Measurements from ENCODE around the gene GSC. TPM values are rescaled to one million over a fixed set of nuclear protein-coding genes. Genes with fewer than 3 reads are reported as not detected.

Gene GSC
- total RNA-seq, 1 donor from 2014 or later = not detected

DNA sequence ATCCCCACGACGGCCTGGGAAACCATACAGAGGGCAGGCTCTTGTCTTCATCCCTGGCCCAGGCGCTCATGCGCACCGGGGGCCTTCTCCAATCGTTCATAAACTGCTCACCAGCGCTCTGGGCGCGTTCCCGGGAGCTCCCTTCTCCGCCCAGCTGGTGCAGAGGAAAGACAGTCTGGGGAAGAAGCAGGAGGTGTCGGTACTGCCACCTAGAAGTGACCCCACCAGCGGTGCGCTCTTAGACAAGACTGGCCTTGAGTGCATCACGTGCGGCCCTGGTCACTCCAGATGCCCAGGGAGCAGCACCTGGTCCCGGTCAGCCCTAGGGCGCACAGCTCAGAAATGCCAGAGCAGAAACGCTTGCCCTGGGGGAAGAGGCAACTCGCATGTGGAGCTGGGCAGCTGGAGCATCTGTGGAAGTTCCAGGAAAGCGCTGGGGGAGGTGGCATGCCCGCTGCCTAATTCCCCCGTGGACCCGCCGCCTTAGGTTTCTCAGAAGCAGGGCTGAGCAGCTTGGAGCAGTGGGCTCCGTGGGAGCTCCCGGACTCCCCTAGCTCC, 2.5 kb downstream of the GSC start:
- Mint-ChIP-seq H3K4me3 (no peak overlapping the region), H3K27me3 (peaks cover 68% of the 10 kb centered on the region), H3K27ac (no peak overlapping the region), H3K36me3 (ENCODE audit: low read depth) (no peaks in the 10 kb centered on the region), H3K9me3 (no peaks in the 10 kb centered on the region), H3K4me1 (peaks cover 19% of the 10 kb centered on the region)
- ATAC-seq (ENCODE audit: low read depth) = no peak
- TF ChIP-seq, protein P1, sequence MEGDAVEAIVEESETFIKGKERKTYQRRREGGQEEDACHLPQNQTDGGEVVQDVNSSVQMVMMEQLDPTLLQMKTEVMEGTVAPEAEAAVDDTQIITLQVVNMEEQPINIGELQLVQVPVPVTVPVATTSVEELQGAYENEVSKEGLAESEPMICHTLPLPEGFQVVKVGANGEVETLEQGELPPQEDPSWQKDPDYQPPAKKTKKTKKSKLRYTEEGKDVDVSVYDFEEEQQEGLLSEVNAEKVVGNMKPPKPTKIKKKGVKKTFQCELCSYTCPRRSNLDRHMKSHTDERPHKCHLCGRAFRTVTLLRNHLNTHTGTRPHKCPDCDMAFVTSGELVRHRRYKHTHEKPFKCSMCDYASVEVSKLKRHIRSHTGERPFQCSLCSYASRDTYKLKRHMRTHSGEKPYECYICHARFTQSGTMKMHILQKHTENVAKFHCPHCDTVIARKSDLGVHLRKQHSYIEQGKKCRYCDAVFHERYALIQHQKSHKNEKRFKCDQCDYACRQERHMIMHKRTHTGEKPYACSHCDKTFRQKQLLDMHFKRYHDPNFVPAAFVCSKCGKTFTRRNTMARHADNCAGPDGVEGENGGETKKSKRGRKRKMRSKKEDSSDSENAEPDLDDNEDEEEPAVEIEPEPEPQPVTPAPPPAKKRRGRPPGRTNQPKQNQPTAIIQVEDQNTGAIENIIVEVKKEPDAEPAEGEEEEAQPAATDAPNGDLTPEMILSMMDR (IDR thresholded peaks at IDR 0.05) = no peak
- CTCF ChIA-PET = no interaction called here
- DNase-seq = no peak
- intact Hi-C loops (cut with micrococcal nuclease) = no loop called here
- POLR2A ChIA-PET = no interaction called here

DNA sequence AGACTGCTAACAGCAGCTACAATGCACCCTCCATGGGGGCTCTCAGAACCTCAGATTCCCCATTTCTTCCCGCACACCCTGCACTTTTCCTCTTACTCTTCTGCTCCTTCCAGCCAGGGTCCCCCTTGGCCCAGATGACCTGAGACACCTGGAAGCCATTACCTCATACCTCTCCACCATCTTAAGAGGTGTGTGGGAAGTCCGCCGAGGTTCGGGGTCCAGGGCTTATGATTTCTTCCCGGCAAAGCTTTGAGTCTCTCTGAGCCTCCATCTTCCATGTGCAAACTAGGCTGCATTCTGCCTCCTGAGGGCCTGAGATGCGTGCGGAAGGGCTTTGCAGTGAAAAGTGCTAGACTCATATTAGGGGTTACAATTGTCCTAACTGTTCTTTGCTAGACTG, 5.3 kb downstream of the GSC start:
- intact Hi-C loops (cut with micrococcal nuclease) = no loop called here
- peaks cover 58% of the 10 kb centered on the region for H3K27me3 Mint-ChIP-seq
- ChIA-PET POLR2A (no interaction called here), CTCF (no interaction called here)
- peaks cover 13% of the 10 kb centered on the region for H3K4me1 Mint-ChIP-seq
- no peaks in the 10 kb centered on the region for H3K9me3 Mint-ChIP-seq
- no peak overlapping the region for H3K4me3 Mint-ChIP-seq
- TF ChIP-seq, protein P1 (IDR thresholded peaks at IDR 0.05) = no peak
- ATAC-seq (ENCODE audit: low read depth) (no peak), DNase-seq (no peak)
- H3K27ac Mint-ChIP-seq = no peak overlapping the region
- H3K36me3 Mint-ChIP-seq (ENCODE audit: low read depth) = no peaks in the 10 kb centered on the region

DNA sequence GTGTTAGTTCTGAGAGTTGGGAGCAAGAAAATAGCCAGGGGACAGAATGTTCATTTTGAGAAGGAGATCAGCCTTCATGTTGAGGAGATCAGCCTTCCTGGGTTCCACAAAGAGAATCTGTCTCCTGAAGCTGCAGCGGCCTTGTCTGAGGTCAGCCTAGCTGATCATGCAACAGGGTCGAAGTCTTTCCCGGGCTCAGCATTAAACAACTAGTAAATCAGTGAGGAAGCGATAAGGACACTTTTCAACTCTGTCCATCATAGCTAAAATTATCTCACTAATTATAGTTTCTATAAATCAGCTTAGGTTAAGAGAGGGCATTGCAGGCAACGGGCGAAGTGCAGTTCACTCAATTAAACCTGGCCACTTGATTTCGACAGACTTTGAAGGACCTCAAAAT, 7.5 kb downstream of the GSC start:
- CTCF ChIA-PET = no interaction called here
- no peak overlapping the region for H3K27ac Mint-ChIP-seq
- ATAC-seq (ENCODE audit: low read depth) (no peak), DNase-seq (no peak)
- POLR2A ChIA-PET = no interaction called here
- no peaks in the 10 kb centered on the region for H3K4me1 Mint-ChIP-seq
- TF ChIP-seq, protein P1 (IDR thresholded peaks at IDR 0.05) = no peak
- H3K4me3 Mint-ChIP-seq = no peak overlapping the region
- H3K27me3 Mint-ChIP-seq = peaks cover 56% of the 10 kb centered on the region
- H3K36me3 Mint-ChIP-seq (ENCODE audit: low read depth) = no peaks in the 10 kb centered on the region
- intact Hi-C loops (cut with micrococcal nuclease) = no loop called here
- no peaks in the 10 kb centered on the region for H3K9me3 Mint-ChIP-seq

DNA sequence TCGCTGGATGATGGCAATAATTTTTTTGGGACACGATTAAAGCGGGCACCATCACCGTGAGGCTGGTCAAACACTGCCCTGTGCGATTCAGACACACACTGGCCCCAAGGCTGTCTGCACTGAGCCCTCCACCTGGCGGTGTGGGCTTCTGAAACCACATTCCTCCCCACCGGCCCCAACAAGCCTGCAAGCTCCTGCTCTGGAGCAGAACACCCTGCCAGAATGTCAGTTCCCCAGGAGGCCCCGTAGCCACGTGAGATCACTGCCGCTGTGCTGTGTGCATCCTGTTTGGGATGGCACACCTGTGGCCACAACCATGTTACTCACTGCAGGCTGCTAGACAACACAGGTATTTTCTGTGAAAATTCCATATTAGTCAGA, 7.9 kb downstream of the GSC start:
- CTCF ChIA-PET = no interaction called here
- no peaks in the 10 kb centered on the region for H3K4me1 Mint-ChIP-seq
- DNase-seq = no peak
- no peaks in the 10 kb centered on the region for H3K36me3 Mint-ChIP-seq (ENCODE audit: low read depth)
- H3K4me3 Mint-ChIP-seq = no peak overlapping the region
- TF ChIP-seq, protein P1 (IDR thresholded peaks at IDR 0.05) = no peak
- H3K27ac Mint-ChIP-seq = no peak overlapping the region
- H3K27me3 Mint-ChIP-seq = peaks cover 54% of the 10 kb centered on the region
- intact Hi-C loops (cut with micrococcal nuclease) = no loop called here
- no peaks in the 10 kb centered on the region for H3K9me3 Mint-ChIP-seq
- ATAC-seq (ENCODE audit: low read depth) = no peak
- POLR2A ChIA-PET = no interaction called here

DNA sequence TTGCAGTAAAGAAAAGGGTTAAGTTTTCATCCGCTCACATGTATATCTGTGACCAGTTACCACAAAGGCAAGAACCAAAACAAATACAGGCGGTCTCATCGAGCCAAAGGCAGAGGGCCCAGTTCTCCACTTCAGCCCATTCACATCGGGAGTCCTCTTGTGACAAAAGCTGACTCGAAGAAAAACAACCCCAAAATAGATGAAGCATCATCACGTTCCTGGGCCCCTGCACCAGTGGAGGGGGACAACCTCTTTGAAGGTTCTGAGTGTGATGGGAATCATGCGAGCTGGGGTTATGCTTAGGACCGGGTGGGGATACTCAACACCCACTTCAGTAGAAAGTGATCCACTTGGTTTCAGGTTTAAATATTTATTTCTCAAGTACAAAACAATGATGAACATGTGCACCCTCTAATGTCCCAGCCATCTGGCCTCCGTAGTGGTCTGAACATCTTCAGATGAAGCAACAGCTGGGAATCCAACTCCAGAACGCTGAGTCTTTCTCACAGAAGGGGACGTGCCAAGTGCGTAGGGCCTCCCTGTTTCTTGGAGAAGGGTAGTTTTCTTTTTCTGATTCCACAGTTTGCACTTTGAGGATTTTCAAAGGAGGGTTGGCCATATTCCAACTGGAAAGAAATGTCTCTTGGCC, 8.4 kb downstream of the GSC start:
- ATAC-seq (ENCODE audit: low read depth) (no peak), DNase-seq (no peak)
- POLR2A ChIA-PET = no interaction called here
- TF ChIP-seq, protein P1 (IDR thresholded peaks at IDR 0.05) = no peak
- no peaks in the 10 kb centered on the region for H3K36me3 Mint-ChIP-seq (ENCODE audit: low read depth)
- intact Hi-C loops (cut with micrococcal nuclease) = no loop called here
- CTCF ChIA-PET = no interaction called here
- no peaks in the 10 kb centered on the region for H3K4me1 Mint-ChIP-seq
- no peaks in the 10 kb centered on the region for H3K9me3 Mint-ChIP-seq
- H3K27me3 Mint-ChIP-seq = peaks cover 52% of the 10 kb centered on the region
- no peak overlapping the region for H3K27ac Mint-ChIP-seq
- no peak overlapping the region for H3K4me3 Mint-ChIP-seq

Data from activated B cell treated with CpG ODN at 0.5 μM for 24 hours (primary cell).